IPS-15b (cell line): ENCODE results near the gene PPM1B.
"Not testable (repeated sequence)": the region's sequence is repeated elsewhere in the genome, so short reads cannot be mapped to it uniquely, and the experiment has no call there.

Source experiments
- H3K27me3 ChIP-seq: one replicate; pipeline ENCODE4 v1.6.1; 2013; ENCODE audit warnings: low read length; ENCODE audit not compliant: control insufficient read depth, insufficient read depth
- H3K36me3 ChIP-seq: one replicate; pipeline ENCODE4 v1.6.1; 2013; ENCODE audit warnings: low read length; ENCODE audit not compliant: control insufficient read depth, insufficient read depth
- H3K4me1 ChIP-seq: one replicate; pipeline ENCODE4 v1.6.1; 2013; ENCODE audit warnings: mild to moderate bottlenecking, low read length; ENCODE audit not compliant: control insufficient read depth, insufficient read depth
- H3K4me3 ChIP-seq: one replicate; pipeline ENCODE4 v1.5.1; 2013; ENCODE audit warnings: low read depth, low read length
- H3K9ac ChIP-seq: one replicate; pipeline ENCODE4 v1.6.1; 2013; ENCODE audit warnings: low read depth, mild to moderate bottlenecking, low read length
- H3K9me3 ChIP-seq: one replicate; pipeline ENCODE4 v1.6.1; 2013; ENCODE audit warnings: mild to moderate bottlenecking, low read length; ENCODE audit not compliant: control insufficient read depth, insufficient read depth

Gene PPM1B

DNA sequence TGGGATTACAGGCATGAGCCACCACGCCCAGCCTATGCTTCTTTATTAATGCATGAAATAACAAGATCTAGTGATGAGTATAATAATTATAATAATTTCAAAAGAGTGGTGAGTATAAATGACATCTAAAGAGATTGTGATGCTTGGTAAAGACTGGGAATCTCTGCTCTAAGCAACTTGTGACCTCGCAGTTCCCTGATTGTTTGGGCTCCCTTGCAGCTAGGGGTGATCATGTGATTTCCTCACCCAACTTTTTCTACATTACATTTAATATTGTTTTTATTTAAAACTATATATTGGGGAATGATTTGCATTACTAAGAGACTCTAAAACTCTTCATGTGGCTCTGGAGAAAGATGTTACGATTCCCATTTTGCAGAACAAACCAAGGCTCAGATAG, 4.1 kb upstream of the PPM1B start:
- Histone ChIP-seq H3K4me3 (no peak overlapping the region), H3K36me3 (no peaks in the 10 kb centered on the region), H3K4me1 (peaks cover 2% of the 10 kb centered on the region), H3K9me3 (no peaks in the 10 kb centered on the region), H3K9ac (no peak overlapping the region), H3K27me3 (no peaks in the 10 kb centered on the region)

DNA sequence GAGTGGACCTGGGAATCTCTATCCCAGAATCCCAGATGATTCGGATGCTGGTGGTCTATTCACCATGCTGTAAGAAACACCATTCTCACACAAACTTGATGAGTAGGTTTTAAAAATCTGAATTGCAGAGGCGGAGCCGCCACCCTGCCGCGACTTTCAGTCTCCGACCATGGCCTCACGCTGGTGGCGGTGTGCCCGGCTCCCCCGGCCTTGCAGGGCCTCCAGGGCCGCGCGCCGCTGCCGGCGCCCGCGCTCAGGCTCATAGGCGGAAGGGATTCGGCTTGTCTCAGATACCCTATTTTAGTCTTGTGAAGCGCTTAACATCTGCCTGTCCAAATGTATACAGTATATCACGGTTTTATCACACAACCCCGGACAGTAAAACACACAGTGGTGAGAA, 2.6 kb upstream of the PPM1B start:
- peaks cover 2% of the 10 kb centered on the region for H3K4me1 ChIP-seq
- H3K27me3 ChIP-seq = no peaks in the 10 kb centered on the region
- no peak overlapping the region for H3K9ac ChIP-seq
- no peak overlapping the region for H3K4me3 ChIP-seq
- no peaks in the 10 kb centered on the region for H3K9me3 ChIP-seq
- H3K36me3 ChIP-seq = no peaks in the 10 kb centered on the region

DNA sequence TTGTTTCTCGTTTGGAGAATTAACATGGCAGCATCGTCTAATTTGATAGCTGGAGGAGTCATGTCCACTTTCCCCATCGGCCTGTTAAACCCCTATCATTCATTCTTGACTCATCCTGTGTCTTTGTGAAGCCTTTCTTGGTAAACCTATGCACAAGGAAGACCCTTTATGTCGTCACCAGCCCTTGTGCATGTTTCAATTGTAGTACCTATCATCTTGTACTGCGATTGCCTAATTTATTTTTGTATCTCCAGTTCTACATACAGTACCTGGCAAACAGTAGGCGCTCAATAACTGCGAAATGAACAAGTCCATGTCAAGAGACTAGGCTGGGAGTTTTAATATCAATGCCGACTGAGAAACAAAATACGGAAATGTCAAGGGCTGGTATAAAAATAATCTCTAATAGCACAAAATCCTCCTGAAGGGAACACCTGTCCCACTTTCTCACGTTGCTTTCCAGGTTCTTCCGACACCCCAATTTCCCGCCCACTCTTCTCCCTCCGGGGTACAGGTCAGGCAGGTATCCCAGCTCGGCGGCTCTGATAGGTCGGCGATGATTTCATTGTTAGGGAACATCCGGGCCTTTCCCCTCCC, 1.3 kb upstream of the PPM1B start:
- peaks cover 2% of the 10 kb centered on the region for H3K4me1 ChIP-seq
- H3K4me3 ChIP-seq = peak overlapping the region; percentile 74
- peak overlapping the region; percentile 74 for H3K9ac ChIP-seq
- H3K9me3 ChIP-seq = no peaks in the 10 kb centered on the region
- H3K36me3 ChIP-seq = no peaks in the 10 kb centered on the region
- no peaks in the 10 kb centered on the region for H3K27me3 ChIP-seq

DNA sequence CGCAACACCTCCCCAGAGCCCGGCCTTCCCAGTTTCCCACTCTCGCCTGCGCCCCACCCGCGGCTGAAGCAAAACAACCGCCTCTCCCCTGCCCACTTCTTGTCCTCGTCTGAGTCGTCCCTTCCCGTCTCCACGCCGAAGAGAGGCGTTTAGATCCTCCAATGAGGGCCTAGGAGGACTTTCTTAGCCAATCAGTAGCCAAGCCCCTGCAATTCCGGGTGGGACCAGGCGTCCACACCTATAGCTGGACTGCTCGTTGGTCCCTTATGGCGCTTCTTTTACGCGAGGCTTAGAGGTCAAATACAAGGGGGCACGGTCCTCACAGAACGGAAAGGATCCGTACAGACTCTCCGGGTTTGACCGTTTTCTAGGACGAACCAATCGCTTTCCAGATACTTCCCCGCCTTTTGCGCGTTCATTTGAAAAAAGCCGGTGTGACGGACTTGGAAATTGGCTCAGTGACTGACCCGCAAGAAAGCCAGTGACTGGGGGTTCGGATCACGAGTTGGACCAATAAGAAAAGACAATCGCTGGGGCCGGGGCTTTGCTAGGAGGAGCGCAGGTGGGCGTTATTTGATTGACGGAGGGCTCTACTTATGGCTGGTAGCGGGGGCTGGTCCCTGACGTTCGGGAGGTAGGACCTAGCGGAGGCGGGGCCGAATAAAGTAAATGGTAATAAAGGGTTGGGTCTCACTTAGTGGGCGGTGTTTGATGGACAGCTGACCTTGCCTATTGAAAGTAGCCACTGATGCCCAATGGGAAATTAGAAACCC, 581 bp upstream of the PPM1B start:
- Histone ChIP-seq H3K9me3 (no peaks in the 10 kb centered on the region), H3K36me3 (no peaks in the 10 kb centered on the region), H3K27me3 (no peaks in the 10 kb centered on the region), H3K4me3 (peak overlapping the region; percentile 74), H3K4me1 (peaks cover 2% of the 10 kb centered on the region), H3K9ac (peak overlapping the region; percentile 74)

DNA sequence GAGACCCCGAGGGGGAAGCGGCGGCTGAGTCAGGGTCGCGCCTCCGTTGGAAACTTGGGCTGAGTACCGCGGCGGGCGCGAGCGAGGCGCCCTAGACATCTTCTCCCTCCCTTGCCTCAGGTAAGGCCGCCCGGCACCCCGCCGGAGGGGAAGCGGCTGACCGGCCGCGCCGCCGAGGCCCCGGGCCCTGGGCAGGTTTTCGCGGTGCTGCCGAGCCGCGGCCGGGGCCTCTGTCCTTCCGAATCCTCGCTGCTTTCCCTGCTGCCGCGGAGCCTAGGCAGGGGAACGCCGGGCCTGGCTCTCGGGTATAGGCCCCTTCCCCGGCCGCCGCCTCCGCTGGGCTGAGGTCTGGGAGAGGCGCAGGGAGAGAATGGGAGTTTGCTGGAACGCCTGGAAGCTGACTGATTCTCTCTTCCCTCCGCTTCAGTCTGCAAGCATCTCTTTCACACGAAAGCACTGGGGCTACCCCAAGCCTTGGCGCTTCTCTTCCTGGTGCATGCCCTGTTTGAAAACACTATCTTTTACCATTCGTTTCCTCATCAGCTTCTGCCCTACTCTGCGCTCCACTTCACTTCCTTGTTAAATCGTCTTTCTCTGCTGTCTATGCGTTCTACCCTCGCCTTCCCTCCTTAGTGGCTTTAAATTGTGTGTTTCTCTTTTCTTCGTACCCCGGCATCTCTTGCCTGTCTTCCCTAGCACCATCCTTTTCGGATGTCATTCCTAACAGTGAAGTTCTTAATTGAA, 652 bp downstream of the PPM1B start:
- peak overlapping the region; percentile 66 for H3K9ac ChIP-seq
- H3K9me3 ChIP-seq = no peaks in the 10 kb centered on the region
- no peaks in the 10 kb centered on the region for H3K36me3 ChIP-seq
- H3K4me1 ChIP-seq = peaks cover 6% of the 10 kb centered on the region
- no peaks in the 10 kb centered on the region for H3K27me3 ChIP-seq
- peak overlapping the region; percentile 96 for H3K4me3 ChIP-seq

DNA sequence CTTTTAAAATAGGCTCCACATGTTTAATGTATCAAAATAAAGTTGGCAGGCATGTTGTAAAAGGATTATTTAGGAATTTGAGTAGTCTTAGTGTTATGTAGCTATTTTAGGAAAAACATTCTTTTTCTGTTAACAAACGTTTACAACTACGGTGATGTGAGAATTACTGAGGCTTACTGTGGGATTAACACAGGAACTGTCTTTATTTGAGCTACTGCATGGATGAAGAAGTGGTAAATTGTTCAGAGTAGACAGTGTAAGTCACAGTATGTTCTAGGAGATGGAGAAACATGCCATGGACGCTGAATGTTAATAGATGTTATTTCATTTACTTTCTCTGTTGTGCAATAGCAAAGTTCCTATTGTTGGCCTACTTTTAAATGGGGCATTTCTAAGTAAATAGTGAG, 1.6 kb downstream of the PPM1B start:
- Histone ChIP-seq H3K4me1 (peaks cover 11% of the 10 kb centered on the region), H3K4me3 (peak overlapping the region; percentile 96), H3K9ac (peak overlapping the region; percentile 66), H3K9me3 (no peaks in the 10 kb centered on the region), H3K27me3 (no peaks in the 10 kb centered on the region), H3K36me3 (no peaks in the 10 kb centered on the region)

DNA sequence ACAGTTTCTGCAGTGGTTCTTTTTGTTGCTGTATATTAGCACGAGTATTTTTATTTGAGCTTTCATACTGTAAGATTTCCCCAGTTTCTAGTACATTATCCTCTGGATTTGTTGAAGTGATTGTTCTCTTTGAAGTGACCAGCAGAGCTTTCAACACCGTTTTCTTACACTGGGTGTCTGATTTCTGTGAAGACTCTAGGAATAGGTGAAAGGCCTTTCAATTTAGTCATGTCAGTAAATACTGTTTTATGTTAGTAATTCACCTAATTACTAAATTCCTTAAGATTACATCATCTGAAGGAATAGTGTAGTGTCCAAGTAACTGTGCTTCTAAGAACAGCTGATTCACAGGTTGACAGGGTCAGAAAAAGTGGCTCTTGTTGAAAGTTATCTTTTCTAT, 2.3 kb downstream of the PPM1B start:
- Histone ChIP-seq H3K4me1 (peaks cover 14% of the 10 kb centered on the region), H3K9ac (peak overlapping the region; percentile 66), H3K9me3 (no peaks in the 10 kb centered on the region), H3K27me3 (no peaks in the 10 kb centered on the region), H3K4me3 (peak overlapping the region; percentile 96), H3K36me3 (no peaks in the 10 kb centered on the region)

DNA sequence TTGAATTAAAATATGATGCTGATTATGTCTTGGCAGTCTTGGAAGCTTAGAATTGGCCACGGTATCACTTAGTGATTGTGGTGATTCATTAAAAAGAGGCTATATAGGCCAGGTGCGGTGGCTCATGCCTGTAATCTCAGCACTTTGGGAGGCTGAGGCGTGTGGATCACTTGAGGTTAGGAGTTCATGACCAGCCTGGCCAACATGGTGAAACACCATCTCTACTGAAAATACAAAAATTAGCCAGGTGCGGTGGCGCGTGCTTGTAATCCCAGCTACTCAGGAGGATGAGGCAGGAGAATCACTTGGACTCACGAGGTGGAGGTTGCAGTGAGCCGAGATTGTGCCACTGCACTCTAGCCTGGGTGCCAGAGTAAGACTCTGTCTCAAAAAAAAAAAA, 2.8 kb downstream of the PPM1B start:
- Histone ChIP-seq H3K4me3 (peak overlapping the region; percentile 96), H3K9ac (peak overlapping the region; percentile 37), H3K4me1 (peaks cover 18% of the 10 kb centered on the region)
- not testable (repeated sequence) for H3K36me3 ChIP-seq, H3K27me3 ChIP-seq, H3K9me3 ChIP-seq

DNA sequence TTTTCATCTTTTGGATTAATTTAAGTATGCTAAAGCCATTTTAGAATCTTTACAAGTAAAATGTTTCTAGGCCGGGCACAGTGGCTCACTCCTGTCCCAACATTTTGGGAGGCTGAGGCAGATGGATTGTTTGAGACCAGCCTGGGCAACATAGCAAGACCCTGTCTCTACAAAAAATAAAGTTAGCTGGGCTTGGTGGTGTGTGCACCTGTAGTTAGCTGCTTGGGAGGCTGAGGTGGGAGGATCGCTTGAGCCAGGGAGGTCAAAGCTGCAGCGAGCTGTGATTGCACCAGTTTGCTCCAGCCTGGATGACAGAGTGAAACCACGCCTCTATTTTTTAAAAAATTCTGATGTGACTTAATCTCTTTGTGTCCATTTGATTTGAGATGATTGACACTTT, 3.9 kb downstream of the PPM1B start:
- H3K36me3 ChIP-seq = no peaks in the 10 kb centered on the region
- no peaks in the 10 kb centered on the region for H3K9me3 ChIP-seq
- H3K4me3 ChIP-seq = no peak overlapping the region
- H3K27me3 ChIP-seq = no peaks in the 10 kb centered on the region
- peaks cover 17% of the 10 kb centered on the region for H3K4me1 ChIP-seq
- H3K9ac ChIP-seq = no peak overlapping the region

DNA sequence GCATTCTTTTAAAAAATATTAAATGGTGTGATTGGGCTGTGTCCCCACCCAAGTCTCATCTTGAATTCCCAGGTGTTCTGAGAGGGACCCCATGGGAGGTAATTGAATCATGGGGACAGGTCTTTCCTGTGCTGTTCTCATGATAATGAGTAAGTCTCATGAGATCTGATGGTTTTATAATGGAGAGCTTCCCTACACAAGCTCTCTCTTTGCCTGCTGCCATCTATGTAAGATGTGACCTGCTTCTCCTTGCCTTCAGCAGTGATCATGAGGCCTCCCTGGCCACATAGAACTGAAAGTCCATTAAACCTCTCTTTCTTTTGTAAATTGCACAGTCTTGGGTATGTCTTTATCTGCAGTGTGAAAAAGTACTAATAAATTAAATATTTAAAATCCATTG, 10.3 kb downstream of the PPM1B start:
- H3K27me3 ChIP-seq = no peaks in the 10 kb centered on the region
- peaks cover 25% of the 10 kb centered on the region for H3K4me1 ChIP-seq
- H3K36me3 ChIP-seq = peaks cover 6% of the 10 kb centered on the region
- H3K9me3 ChIP-seq = no peaks in the 10 kb centered on the region
- H3K9ac ChIP-seq = no peak overlapping the region
- no peak overlapping the region for H3K4me3 ChIP-seq

DNA sequence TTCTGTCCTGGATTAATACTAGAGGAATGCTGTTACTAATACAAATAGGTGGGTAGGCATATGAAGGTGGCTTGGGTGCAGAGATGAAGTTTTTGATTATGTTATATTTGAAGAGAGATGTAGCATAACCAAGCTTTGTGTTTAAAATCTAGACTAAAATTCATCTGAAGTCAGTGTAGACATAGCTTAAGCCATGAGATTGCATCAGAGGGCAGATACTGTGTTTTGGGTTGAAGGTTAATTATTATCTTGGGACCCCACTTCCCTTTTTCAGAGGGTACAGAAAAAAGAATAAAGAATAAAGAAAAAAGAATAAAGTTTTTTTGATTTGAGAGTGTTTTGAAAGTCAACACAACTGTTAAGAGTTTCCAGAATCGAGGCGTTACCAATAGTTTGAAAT, 13.0 kb downstream of the PPM1B start:
- no peaks in the 10 kb centered on the region for H3K9me3 ChIP-seq
- peaks cover 12% of the 10 kb centered on the region for H3K4me1 ChIP-seq
- no peak overlapping the region for H3K9ac ChIP-seq
- no peak overlapping the region for H3K4me3 ChIP-seq
- no peaks in the 10 kb centered on the region for H3K27me3 ChIP-seq
- H3K36me3 ChIP-seq = peaks cover 6% of the 10 kb centered on the region

DNA sequence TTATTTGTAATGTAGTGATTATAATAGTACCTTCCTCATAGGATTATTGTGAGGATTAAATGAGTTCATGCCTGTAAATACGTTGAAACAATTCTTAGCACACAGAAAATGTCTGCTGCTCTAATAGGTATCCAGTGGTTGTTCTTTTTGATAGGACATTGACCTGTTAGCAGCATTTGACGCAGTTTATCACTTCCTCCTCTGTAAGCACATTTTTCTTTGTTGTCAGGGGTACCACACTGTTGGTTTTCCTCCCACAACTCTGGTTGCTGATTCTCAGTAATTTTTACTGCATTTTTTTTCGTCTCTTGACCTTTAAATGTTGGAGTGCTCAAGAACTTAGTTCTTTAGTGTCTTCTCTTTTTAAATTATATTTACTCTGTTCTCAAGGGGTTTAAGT, 15.4 kb downstream of the PPM1B start:
- peaks cover 6% of the 10 kb centered on the region for H3K36me3 ChIP-seq
- H3K9ac ChIP-seq = peak overlapping the region; percentile 17
- H3K4me3 ChIP-seq = no peak overlapping the region
- no peaks in the 10 kb centered on the region for H3K27me3 ChIP-seq
- no peaks in the 10 kb centered on the region for H3K9me3 ChIP-seq
- H3K4me1 ChIP-seq = peaks cover 12% of the 10 kb centered on the region
